Skeletal muscle satellite cell (primary cell): ENCODE data around the gene C17orf67. TPM values are rescaled to one million over a fixed set of nuclear protein-coding genes. Genes with fewer than 3 reads are reported as not detected.

Experiments used
- H3K27me3 ChIP-seq: 2 replicates; pipeline ENCODE4 v1.7.0; 2013; ENCODE audit warnings: low read length; ENCODE audit not compliant: control insufficient read depth, insufficient read depth
- H3K36me3 ChIP-seq: 2 replicates; pipeline ENCODE4 v1.7.0; 2013; ENCODE audit warnings: mild to moderate bottlenecking, control low read depth, low read length; ENCODE audit not compliant: insufficient read depth
- H3K4me1 ChIP-seq: 2 replicates; pipeline ENCODE4 v1.7.0; 2013; ENCODE audit warnings: low read length; ENCODE audit not compliant: control insufficient read depth, insufficient read depth
- H3K4me2 ChIP-seq: 2 replicates; pipeline ENCODE4 v1.7.0; 2013; ENCODE audit warnings: mild to moderate bottlenecking, low read length
- H3K4me3 ChIP-seq: 2 replicates; pipeline ENCODE4 v1.7.0; 2013; ENCODE audit warnings: low read length
- H3K9ac ChIP-seq: 2 replicates; pipeline ENCODE4 v1.7.0; 2013; ENCODE audit warnings: mild to moderate bottlenecking, low read depth, low read length, moderate library complexity
- H3K9me3 ChIP-seq: replicated peaks from 2 replicates; pipeline ENCODE4 v1.7.0; 2013; ENCODE audit warnings: mild to moderate bottlenecking, control low read depth, low read length
- total RNA-seq: library from RNA; depleted of rRNA; stranded (reverse); fragments of >200 nt; gene quantifications from 2 replicates; pipeline ENCODE4 v1.2.3, GENCODE V29; 2012; rRNA removed

Gene C17orf67
- total RNA-seq, result 0.44 and 0.51 TPM in 2 replicates

GRCh38 chr17:56833809-56834379, at the start of gene C17orf67, which contains the start of gene DGKE:
TSS of gene C17orf67 (minus strand) at chr17:56833920. CDS start at chr17:56815810, 18,110 bp downstream.
TSS of gene DGKE (plus strand) at chr17:56834151. CDS start at chr17:56834796, 645 bp downstream.
- Histone ChIP-seq H3K9ac (peak within 1 kb of the TSS; percentile 83), H3K4me3 (peak within 1 kb of the TSS; percentile 94), H3K36me3 (no peaks in the 10 kb centered on the region), H3K4me1 (peaks cover 22% of the 10 kb centered on the region), H3K27me3 (no peaks in the 10 kb centered on the region), H3K9me3 (no peaks in the 10 kb centered on the region), H3K4me2 (peak within 1 kb of the TSS; percentile 98)

DNA sequence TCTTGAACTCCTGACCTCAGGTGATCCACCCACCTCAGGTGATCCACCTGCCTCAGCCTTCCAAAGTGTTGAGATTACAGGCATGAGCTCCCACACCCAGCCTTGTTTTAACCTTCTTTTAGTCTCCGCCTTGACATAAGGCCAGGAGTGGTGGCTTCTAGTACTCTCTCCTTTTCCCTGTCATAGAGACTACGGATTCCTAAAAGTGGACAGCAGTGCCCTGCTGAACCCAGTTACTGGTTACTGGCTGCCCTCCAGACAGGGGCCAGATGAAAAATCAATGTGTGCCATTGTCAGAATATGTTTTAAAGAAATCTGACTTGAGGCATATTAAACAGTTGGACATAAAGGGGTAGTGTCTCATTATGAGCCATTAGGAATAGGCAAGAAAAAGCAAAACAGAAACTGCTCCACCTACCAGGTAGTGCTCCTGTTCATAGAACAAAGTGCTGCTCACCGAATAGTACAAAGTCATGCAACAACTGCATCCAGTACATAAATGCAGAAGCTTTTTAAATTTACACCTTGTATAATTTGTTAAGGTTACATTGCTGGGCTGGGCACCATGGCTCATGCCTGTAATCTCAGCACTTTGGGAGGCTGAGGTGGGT, 48.1 kb upstream of the C17orf67 start:
- Histone ChIP-seq H3K27me3 (no peaks in the 10 kb centered on the region), H3K4me1 (no peaks in the 10 kb centered on the region), H3K4me3 (no peak overlapping the region), H3K9ac (no peak overlapping the region), H3K4me2 (no peak overlapping the region), H3K36me3 (no peaks in the 10 kb centered on the region), H3K9me3 (no peaks in the 10 kb centered on the region)

- Histone ChIP-seq H3K9me3 (no peaks in the 10 kb centered on the region), H3K4me3 (no peak overlapping the region), H3K9ac (no peak overlapping the region), H3K4me2 (no peak overlapping the region), H3K36me3 (no peaks in the 10 kb centered on the region), H3K4me1 (no peaks in the 10 kb centered on the region), H3K27me3 (no peaks in the 10 kb centered on the region)
Observed at GRCh38 chr17:56880571-56880970, 46.9 kb upstream of the C17orf67 start.

DNA sequence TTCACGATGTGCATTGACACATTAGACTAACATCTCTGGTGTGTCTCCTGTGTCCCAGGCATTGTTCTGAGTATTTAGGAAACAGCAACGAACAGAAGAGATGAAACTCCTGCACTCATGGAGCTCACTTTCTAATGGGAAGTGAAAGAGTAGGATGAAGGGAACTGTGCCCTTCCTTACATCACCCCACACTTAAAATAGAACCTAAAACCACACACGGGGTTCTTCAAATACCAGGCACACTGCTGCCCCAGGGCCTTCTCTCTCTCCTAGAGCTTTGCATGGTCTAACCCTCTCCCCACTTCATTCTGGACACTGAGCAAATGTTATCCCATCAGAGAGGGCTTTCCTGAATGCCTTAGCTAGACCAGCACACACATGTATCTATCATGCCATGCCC, 46.4 kb upstream of the C17orf67 start:
- Histone ChIP-seq H3K27me3 (no peaks in the 10 kb centered on the region), H3K4me2 (no peak overlapping the region), H3K9ac (no peak overlapping the region), H3K4me1 (no peaks in the 10 kb centered on the region), H3K9me3 (no peaks in the 10 kb centered on the region), H3K36me3 (no peaks in the 10 kb centered on the region), H3K4me3 (no peak overlapping the region)

GRCh38 chr17:56879280-56879679, 45.6 kb upstream of the C17orf67 start:
- Histone ChIP-seq H3K4me2 (no peak overlapping the region), H3K36me3 (no peaks in the 10 kb centered on the region), H3K9ac (no peak overlapping the region), H3K9me3 (no peaks in the 10 kb centered on the region), H3K4me3 (no peak overlapping the region), H3K27me3 (no peaks in the 10 kb centered on the region), H3K4me1 (no peaks in the 10 kb centered on the region)

DNA sequence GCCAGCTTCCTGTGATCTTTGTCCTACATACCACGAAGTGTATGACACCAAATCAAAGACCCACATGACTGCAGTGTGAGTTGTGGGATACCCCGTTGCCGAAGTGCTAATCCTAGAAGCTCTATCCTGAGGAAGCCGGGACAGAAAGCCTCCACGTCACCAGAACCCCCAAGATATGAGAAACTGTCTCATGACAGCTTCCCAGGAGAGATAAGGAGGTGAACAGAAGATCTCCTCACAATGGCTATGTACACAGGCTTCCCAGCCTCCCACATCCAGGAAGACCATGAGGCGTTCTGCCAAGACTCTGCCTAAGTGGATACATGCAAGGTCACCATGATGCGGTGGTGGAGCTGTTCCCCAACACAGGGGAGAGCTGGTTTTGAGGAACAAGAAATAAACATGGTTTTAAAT, 43.1 kb upstream of the C17orf67 start:
- no peaks in the 10 kb centered on the region for H3K4me1 ChIP-seq
- H3K27me3 ChIP-seq, result no peaks in the 10 kb centered on the region
- no peak overlapping the region for H3K4me2 ChIP-seq

DNA sequence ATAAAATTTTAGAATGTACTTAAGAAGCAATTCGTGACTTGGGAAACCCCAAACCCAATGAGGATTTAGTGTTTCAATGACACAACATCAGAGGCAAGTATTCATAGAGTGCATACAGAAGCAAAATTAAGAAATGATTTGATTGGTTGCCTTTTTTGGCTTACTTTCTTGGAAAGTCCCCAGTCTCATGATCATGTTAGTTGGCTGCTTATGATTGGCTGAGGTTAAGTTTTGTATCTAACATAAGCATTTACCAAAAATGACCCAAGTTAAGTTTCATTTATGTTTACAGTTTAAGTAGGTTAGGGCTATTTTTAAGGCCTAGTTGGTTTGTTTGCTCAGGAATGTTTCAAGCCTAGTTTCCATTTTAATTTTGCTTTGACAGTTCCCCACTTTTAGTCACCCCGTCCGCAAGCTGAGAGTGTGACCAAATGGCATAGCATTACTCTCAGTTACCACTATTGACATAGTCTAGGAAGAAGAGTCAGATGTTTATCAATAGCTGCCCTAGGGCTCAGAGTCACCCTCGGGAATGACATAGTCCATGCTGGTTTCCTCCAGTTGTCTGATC, 36.4 kb upstream of the C17orf67 start:
- Histone ChIP-seq H3K36me3 (no peaks in the 10 kb centered on the region), H3K9me3 (no peaks in the 10 kb centered on the region), H3K4me2 (no peak overlapping the region), H3K4me1 (peaks cover 9% of the 10 kb centered on the region), H3K9ac (no peak overlapping the region), H3K4me3 (no peak overlapping the region), H3K27me3 (no peaks in the 10 kb centered on the region)

More for the DNA sequence above, 43.1 kb upstream of the C17orf67 start:
- Histone ChIP-seq H3K9me3 (no peaks in the 10 kb centered on the region), H3K9ac (no peak overlapping the region), H3K36me3 (no peaks in the 10 kb centered on the region), H3K4me3 (no peak overlapping the region)

DNA sequence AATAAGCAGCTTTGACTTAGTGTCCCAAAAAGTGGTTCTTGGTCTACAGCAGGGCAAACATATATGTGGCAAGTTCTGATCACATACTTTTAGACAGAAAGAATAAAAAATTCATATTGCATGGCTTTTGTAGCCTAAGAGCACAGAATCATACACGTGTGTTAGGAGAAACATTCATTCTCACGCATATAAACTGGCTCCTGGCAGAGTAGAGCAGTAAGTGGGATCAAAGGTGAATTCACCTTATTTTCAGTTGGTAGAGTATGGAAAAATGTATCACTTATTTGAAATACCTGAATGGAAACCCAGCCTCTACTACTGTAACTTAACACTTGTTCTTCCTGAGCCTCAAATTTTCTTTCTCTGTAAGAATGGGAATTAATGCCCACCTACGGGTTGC, 35.0 kb upstream of the C17orf67 start:
- Histone ChIP-seq H3K4me2 (no peak overlapping the region), H3K4me1 (peaks cover 9% of the 10 kb centered on the region), H3K9me3 (no peaks in the 10 kb centered on the region), H3K36me3 (no peaks in the 10 kb centered on the region), H3K4me3 (no peak overlapping the region), H3K9ac (no peak overlapping the region), H3K27me3 (no peaks in the 10 kb centered on the region)

DNA sequence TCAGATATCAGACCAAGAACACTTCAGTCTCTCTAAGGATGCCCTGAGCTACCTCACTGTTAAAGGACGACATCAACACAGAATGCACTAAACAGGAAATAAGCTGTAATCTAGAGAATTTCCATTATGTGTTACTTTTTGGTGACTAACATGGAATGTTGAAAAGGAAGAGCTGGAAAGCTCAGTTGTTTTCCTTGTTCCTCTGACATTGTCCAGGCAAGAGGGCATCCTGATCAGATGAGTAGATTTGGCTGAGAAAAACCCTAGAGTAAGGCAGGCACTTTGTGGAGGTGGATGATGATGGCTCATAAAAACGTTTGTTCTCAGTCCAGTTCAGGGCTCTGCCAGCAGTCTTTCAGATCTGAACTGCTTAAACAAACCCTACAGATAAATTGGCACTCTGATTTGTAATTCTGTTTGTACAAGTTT, 34.2 kb upstream of the C17orf67 start:
- H3K9ac ChIP-seq, result no peak overlapping the region

GRCh38 chr17:56866496-56866895, 32.8 kb upstream of the C17orf67 start:
- H3K4me2 ChIP-seq, result no peak overlapping the region
- H3K4me3 ChIP-seq, result no peak overlapping the region
- peaks cover 9% of the 10 kb centered on the region for H3K4me1 ChIP-seq
- no peaks in the 10 kb centered on the region for H3K9me3 ChIP-seq
- peaks cover 14% of the 10 kb centered on the region for H3K36me3 ChIP-seq
- no peaks in the 10 kb centered on the region for H3K27me3 ChIP-seq
- no peak overlapping the region for H3K9ac ChIP-seq

More for the DNA sequence above, 34.2 kb upstream of the C17orf67 start:
- no peak overlapping the region for H3K4me2 ChIP-seq
- H3K36me3 ChIP-seq, result peaks cover 5% of the 10 kb centered on the region
- no peaks in the 10 kb centered on the region for H3K9me3 ChIP-seq
- no peaks in the 10 kb centered on the region for H3K27me3 ChIP-seq
- peaks cover 9% of the 10 kb centered on the region for H3K4me1 ChIP-seq
- no peak overlapping the region for H3K4me3 ChIP-seq

GRCh38 chr17:56866076-56866475, 32.4 kb upstream of the C17orf67 start:
- no peak overlapping the region for H3K9ac ChIP-seq
- no peak overlapping the region for H3K4me2 ChIP-seq
- H3K9me3 ChIP-seq, result no peaks in the 10 kb centered on the region
- no peak overlapping the region for H3K4me3 ChIP-seq
- peaks cover 14% of the 10 kb centered on the region for H3K36me3 ChIP-seq
- H3K4me1 ChIP-seq, result peaks cover 9% of the 10 kb centered on the region
- H3K27me3 ChIP-seq, result no peaks in the 10 kb centered on the region
